Caco-2 (cell line): ENCODE measurements around the gene FAHD1. TPM values are rescaled to one million over a fixed set of nuclear protein-coding genes. Genes with fewer than 3 reads are reported as not detected.

Experiments
- BruUV-seq: library from RNA; stranded (reverse); fragments of 400-500 nt; replicated peaks from 2 replicates; lab custom pipeline; 2021; lab: Mats Ljungman, UMichigan
- CTCF ChIA-PET: fragments of 300-600 bp; sonication (Branson Sonifier 250); formaldehyde crosslinking; loops from one replicate; lab custom pipeline; 2022; ENCODE audit warnings: antibody characterized with exemption; lab: Charles Lee
- POLR2A ChIA-PET: fragments of 300-600 bp; sonication (Branson Sonifier 250); formaldehyde crosslinking; loops from one replicate; lab custom pipeline; 2022; ENCODE audit warnings: antibody characterized with exemption; lab: Charles Lee
- DNase-seq, 2 experiments: peaks; one replicate each; pipeline versions ENCODE4 v3.0.0 to v3.0.0-alpha.2; 2020 to 2022
- H3K27me3 ChIP-seq: replicated peaks from 2 replicates; pipeline ENCODE4 v1.6.0; 2011; ENCODE audit warnings: low read length; ENCODE audit not compliant: control insufficient read depth, insufficient read depth
- H3K36me3 ChIP-seq: 2 replicates; pipeline ENCODE4 v1.5.1; 2011; ENCODE audit warnings: low read length; ENCODE audit not compliant: control insufficient read depth, insufficient read depth
- H3K4me1 ChIP-seq: fragments of 250-450 bp; sonication (Bioruptor Pico); 2 replicates; pipeline ENCODE4 v1.5.1; 2020; ENCODE audit warnings: mild to moderate bottlenecking
- H3K4me3 ChIP-seq: 2 replicates; pipeline ENCODE4 v1.5.1; 2011; ENCODE audit warnings: low read depth, mild to moderate bottlenecking, control low read depth, low read length
- H3K9me3 ChIP-seq: fragments of 250-450 bp; sonication (Bioruptor Pico); 2 replicates; pipeline ENCODE4 v1.5.1; 2020; ENCODE audit warnings: mild to moderate bottlenecking, moderate library complexity
- H3K27ac Mint-ChIP-seq: one replicate; pipeline ENCODE4 v1.8.0; 2022; ENCODE audit warnings: mixed read lengths; ENCODE audit not compliant: unreplicated experiment
- H3K27me3 Mint-ChIP-seq: one replicate; pipeline ENCODE4 v1.8.0; 2022; ENCODE audit warnings: mixed read lengths; ENCODE audit not compliant: insufficient read depth, unreplicated experiment
- H3K36me3 Mint-ChIP-seq: one replicate; pipeline ENCODE4 v1.8.0; 2022; ENCODE audit warnings: mild to moderate bottlenecking, mixed read lengths; ENCODE audit not compliant: insufficient read depth, unreplicated experiment
- H3K4me1 Mint-ChIP-seq: one replicate; pipeline ENCODE4 v1.8.0; 2022; ENCODE audit warnings: low read depth, mixed read lengths; ENCODE audit not compliant: unreplicated experiment
- H3K4me3 Mint-ChIP-seq: one replicate; pipeline ENCODE4 v1.8.0; 2022; ENCODE audit warnings: mild to moderate bottlenecking, moderate library complexity, mixed read lengths; ENCODE audit not compliant: unreplicated experiment
- H3K9me3 Mint-ChIP-seq: one replicate; pipeline ENCODE4 v1.8.0; 2022; ENCODE audit warnings: mixed read lengths; ENCODE audit not compliant: unreplicated experiment
- CTCF ChIP-seq, 2 experiments: fragments of 200-600 bp in 1 of 2; IDR thresholded peaks; 1 replicate in 1 of 2; 2 replicates in 1 of 2; pipeline versions ENCODE4 v1.5.1 to v1.8.0; 2011 to 2022; ENCODE audit warnings: antibody characterized with exemption in 1 of 2, control low read depth in 1 of 2, inconsistent platforms in 1 of 2, low read depth in 1 of 2, low read length in 1 of 2, mild to moderate bottlenecking in 1 of 2, moderate library complexity in 1 of 2; ENCODE audit not compliant: insufficient read depth in 1 of 2, severe bottlenecking in 1 of 2, unreplicated experiment in 1 of 2
- intact Hi-C: fragments of 100-400 bp; cut with micrococcal nuclease; formaldehyde crosslinking; loops from one replicate; pipeline ENCODE4 v1.10.0; 2022; ENCODE audit not compliant: unreplicated experiment
- total RNA-seq: library from RNA; stranded (reverse); gene quantifications from 2 replicates; pipeline ENCODE4 v1.2.3, GENCODE V29; 2022

The FAHD1 gene
- total RNA-seq, 1 experiment from 2014 or later = 16.5 TPM

- Mint-ChIP-seq H3K27ac (no peak overlapping the region), H3K4me1 (no peaks in the 10 kb centered on the region), H3K27me3 (no peaks in the 10 kb centered on the region), H3K4me3 (no peak overlapping the region), H3K9me3 (no peaks in the 10 kb centered on the region), H3K36me3 (peaks cover 14% of the 10 kb centered on the region)
- TF ChIP-seq CTCF (IDR thresholded peaks at IDR 0.05; ENCODE audit: insufficient read depth in 1 of 2, low read depth in 1 of 2, low read length in 1 of 2, severe bottlenecking in 1 of 2, unreplicated experiment in 1 of 2) = peak in 1 of 2 experiments; percentile 54
- Histone ChIP-seq H3K27me3 (no peaks in the 10 kb centered on the region), H3K36me3 (peaks cover 1% of the 10 kb centered on the region; the same call in 1 of the 2 replicates), H3K4me3 (no peak overlapping the region), H3K9me3 (no peaks in the 10 kb centered on the region), H3K4me1 (peaks cover 6% of the 10 kb centered on the region; the same call in 1 of the 2 replicates)
- CTCF ChIA-PET = interaction anchor here (0.7 to 1.1 kb wide), 3 partner anchors 41 to 217 kb away, joined by 3 to 4 read pairs (median 4); partner anchors contain the start of genes EME2, MRPS34, NUBP2 and SPSB3
- DNase-seq = peak; percentile 54 to 56
- no TSS peak for BruUV-seq
- intact Hi-C loops = loop anchor here (5.0 kb wide), 1 partner anchor 42 kb away; the partner anchor contains the start of genes NUBP2 and SPSB3
- POLR2A ChIA-PET = interaction anchor here (0.6 kb wide), 1 partner anchor 12 kb away, joined by 4 read pairs; no protein-coding TSS in a partner anchor
These were observed 3.2 kb upstream of the FAHD1 start for GRCh38 chr16:1823821-1824220.

- Histone ChIP-seq H3K9me3 (no peaks in the 10 kb centered on the region), H3K36me3 (peaks cover 1% of the 10 kb centered on the region; the same call in 1 of the 2 replicates), H3K27me3 (no peaks in the 10 kb centered on the region), H3K4me3 (peak overlapping the region; percentile 76), H3K4me1 (peaks cover 10% of the 10 kb centered on the region; the same call in 1 of the 2 replicates)
- intact Hi-C loops = no loop called here
- H3K36me3 Mint-ChIP-seq = peaks cover 10% of the 10 kb centered on the region
- H3K4me3 Mint-ChIP-seq = peak overlapping the region; percentile 45
- DNase-seq = peak in 1 of 2 experiments; percentile 22
- POLR2A ChIA-PET = no interaction called here
- CTCF ChIA-PET = no interaction called here
- TF ChIP-seq CTCF (IDR thresholded peaks at IDR 0.05; ENCODE audit: insufficient read depth in 1 of 2, low read depth in 1 of 2, low read length in 1 of 2, severe bottlenecking in 1 of 2, unreplicated experiment in 1 of 2) = no peak
- no TSS peak for BruUV-seq
- no peak overlapping the region for H3K27ac Mint-ChIP-seq
- no peaks in the 10 kb centered on the region for H3K9me3 Mint-ChIP-seq
- no peaks in the 10 kb centered on the region for H3K27me3 Mint-ChIP-seq
- H3K4me1 Mint-ChIP-seq = no peaks in the 10 kb centered on the region
These were observed 1.6 kb upstream of the FAHD1 start for GRCh38 chr16:1825381-1825863.

- no peak for TF ChIP-seq CTCF (IDR thresholded peaks at IDR 0.05; ENCODE audit: insufficient read depth in 1 of 2, low read depth in 1 of 2, low read length in 1 of 2, severe bottlenecking in 1 of 2, unreplicated experiment in 1 of 2)
- no peaks in the 10 kb centered on the region for H3K9me3 Mint-ChIP-seq
- CTCF ChIA-PET = no interaction called here
- no TSS peak for BruUV-seq
- H3K27me3 ChIP-seq = no peaks in the 10 kb centered on the region
- peaks cover 10% of the 10 kb centered on the region for H3K36me3 Mint-ChIP-seq
- H3K9me3 ChIP-seq = no peaks in the 10 kb centered on the region
- H3K27me3 Mint-ChIP-seq = no peaks in the 10 kb centered on the region
- peak overlapping the region; percentile 87 for H3K4me3 Mint-ChIP-seq
- POLR2A ChIA-PET = no interaction called here
- peak; percentile 40 to 70 for DNase-seq
- peaks cover 1% of the 10 kb centered on the region; the same call in 1 of the 2 replicates for H3K36me3 ChIP-seq
- intact Hi-C loops = no loop called here
- peak overlapping the region; percentile 76 for H3K4me3 ChIP-seq
- peaks cover 10% of the 10 kb centered on the region; the same call in 1 of the 2 replicates for H3K4me1 ChIP-seq
- H3K4me1 Mint-ChIP-seq = no peaks in the 10 kb centered on the region
- H3K27ac Mint-ChIP-seq = no peak overlapping the region
These were observed 929 bp upstream of the FAHD1 start for GRCh38 chr16:1825864-1826690.
